Keratinocyte (primary cell): Measurements from ENCODE around the gene VTI1A.

Source experiments
- EZH2 ChIP-seq: IDR thresholded peaks from one replicate; pipeline ENCODE4 v1.6.1; 2012; ENCODE audit warnings: inconsistent platforms, mild to moderate bottlenecking, low read length, moderate library complexity
- TF ChIP-seq, protein P1 (sequence below), 3 experiments: IDR thresholded peaks in 1 of 3; conservative IDR thresholded peaks in 1 of 3; optimal IDR thresholded peaks in 1 of 3; 2 replicates in 2 of 3; 3 replicates in 1 of 3; pipeline versions ENCODE3 to v1.5.1; 2011; ENCODE audit warnings: low read length in 3 of 3, mild to moderate bottlenecking in 3 of 3, moderate library complexity in 2 of 3, control low read depth in 1 of 3, inconsistent platforms in 1 of 3; ENCODE audit not compliant: insufficient read depth in 2 of 3; ENCODE audit errors: extremely low read depth in 1 of 3

DNA sequence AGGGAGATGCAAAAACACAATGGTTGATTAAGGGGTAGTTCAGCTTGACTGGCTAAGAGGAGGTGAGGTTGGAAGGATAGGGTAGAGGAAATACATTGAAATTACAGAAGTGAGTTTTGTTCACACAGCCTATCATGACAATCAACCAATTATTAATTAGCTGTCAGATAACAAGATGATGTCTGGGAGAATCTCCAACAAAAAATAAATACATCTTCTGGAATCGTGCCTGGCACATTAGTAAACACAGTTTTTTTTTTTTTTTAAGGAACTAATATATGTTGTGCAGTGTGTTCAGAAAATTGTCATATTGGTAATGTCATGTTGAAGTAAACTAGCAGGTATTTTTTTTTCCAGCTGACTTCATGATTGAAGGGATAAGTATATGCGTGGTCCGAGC is 171.8 kb downstream of the VTI1A start:
- TF ChIP-seq, protein P1, sequence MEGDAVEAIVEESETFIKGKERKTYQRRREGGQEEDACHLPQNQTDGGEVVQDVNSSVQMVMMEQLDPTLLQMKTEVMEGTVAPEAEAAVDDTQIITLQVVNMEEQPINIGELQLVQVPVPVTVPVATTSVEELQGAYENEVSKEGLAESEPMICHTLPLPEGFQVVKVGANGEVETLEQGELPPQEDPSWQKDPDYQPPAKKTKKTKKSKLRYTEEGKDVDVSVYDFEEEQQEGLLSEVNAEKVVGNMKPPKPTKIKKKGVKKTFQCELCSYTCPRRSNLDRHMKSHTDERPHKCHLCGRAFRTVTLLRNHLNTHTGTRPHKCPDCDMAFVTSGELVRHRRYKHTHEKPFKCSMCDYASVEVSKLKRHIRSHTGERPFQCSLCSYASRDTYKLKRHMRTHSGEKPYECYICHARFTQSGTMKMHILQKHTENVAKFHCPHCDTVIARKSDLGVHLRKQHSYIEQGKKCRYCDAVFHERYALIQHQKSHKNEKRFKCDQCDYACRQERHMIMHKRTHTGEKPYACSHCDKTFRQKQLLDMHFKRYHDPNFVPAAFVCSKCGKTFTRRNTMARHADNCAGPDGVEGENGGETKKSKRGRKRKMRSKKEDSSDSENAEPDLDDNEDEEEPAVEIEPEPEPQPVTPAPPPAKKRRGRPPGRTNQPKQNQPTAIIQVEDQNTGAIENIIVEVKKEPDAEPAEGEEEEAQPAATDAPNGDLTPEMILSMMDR (optimal IDR thresholded peaks at IDR 0.05 in 1 of 3, IDR thresholded peaks at IDR 0.05 in 1 of 3, conservative IDR thresholded peaks at IDR 0.05 in 1 of 3; ENCODE audit: extremely low read depth in 1 of 3, insufficient read depth in 2 of 3, low read length in 3 of 3), result no peak
- TF ChIP-seq EZH2, result no peak
